ENCODE data around the gene TFAP2D.

Gene TFAP2D

DNA sequence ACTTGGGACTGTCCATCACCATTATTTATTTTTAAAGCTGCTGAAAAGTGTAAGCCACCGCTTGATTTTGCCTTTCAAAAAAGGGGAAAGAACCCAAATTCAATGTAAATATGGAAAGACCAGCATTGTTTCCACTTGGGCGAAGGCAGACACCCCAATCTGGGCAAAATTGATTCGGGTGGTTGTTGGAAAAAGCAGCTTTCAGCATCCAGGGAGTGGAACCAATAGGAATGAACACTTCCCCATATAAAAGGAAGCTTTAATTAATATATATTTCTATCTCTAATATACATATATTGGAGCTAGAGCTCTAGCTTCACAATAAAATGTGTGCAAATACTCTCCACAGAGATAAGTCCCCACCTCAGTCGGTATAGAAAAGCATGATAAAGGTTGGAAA is at the start of gene TFAP2D:
Gene TFAP2D (plus strand): TSS at position 301 of the 400 bp plus-strand sequence. CDS start 530 bp downstream, outside the sequence.
- no peak for FAIRE-seq
- no peak for DNase-seq (ENCODE audit: low spot score)

DNA sequence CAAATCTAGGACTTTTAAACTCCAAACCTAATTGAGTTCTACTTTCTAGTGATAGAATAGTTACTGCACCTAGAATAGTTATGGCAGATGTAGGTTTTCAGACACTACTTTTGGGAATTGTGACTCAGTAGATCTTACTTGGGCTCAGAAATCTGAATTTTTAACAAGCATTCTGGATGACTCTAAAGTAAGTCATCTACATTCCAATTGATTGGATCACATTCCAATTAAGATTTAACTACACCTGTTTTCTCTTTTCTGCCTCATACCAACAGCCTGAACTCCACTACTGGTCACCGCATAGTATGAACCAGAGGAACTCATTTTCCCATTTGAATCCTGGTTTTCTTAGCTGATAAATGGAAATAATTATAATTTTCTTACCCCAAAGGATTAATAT is 49.5 kb upstream of the TFAP2D start:
- FAIRE-seq (no peak), DNase-seq (ENCODE audit: low spot score) (no peak)

DNA sequence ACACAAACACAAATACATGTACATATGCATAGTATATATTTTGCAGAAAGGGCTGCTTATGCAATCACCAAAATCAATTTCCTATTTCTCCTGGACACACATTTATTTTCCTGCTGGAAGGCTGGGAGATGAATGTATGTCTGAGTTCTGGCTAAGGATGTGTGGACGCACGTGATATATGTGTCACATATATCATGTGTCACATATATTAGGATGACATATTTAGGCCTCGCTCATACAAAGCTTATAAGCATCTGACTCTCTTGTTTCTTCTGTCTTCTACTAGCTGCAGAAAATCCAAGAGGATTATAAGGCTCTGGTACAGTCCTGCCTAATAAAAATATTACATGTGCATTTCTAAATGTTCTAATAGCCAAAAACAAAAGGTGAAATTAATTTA is 47.2 kb upstream of the TFAP2D start:
- FAIRE-seq (no peak), DNase-seq (ENCODE audit: low spot score) (no peak)

DNA sequence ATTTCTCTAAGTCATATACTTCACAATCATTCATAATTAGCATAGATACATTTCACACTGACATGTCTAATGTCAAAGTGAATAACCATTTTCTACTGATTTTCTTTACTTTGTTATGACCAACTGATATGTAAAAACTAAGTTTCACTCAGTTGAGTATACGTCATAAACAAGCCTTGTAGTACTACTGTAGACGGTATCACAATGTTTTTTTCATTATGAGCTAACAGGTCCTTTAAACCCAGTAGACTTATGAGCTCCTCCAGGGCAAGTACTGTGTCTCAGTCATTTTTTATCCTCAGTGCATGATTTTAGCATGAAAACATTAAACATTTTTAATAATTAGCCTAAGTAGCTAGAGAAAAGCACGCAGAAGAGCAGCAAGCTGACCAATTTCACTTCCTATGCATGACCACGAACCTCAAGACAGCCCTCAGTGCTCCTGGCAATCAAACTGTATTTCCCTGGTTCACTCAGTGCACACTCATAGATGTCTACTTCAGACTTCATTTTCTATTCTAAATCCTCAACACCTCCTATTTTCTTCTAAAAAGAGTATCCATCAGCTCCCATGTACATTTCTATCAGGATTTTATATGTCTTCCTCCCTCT is 32.0 kb upstream of the TFAP2D start:
- DNase-seq (ENCODE audit: low spot score): no peak
- FAIRE-seq: no peak

DNA sequence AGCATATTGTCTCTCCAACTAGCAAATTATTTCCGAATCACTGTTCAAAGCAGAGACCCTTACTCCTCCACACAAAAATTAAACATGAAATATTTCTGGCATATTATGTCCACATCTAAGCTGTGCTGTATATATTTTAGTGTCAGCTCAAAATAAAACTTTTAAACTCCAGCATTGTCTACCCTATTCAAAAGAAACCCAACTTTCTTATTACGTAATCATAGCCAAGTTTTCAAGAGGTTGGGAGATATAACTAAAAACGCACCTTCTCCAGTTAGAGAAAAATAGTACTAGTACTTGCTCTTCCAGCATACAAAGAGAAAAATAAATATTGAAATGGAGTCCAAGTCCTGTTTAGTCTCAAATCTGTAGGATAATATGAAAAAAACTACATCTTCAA is 24.1 kb upstream of the TFAP2D start:
- DNase-seq (ENCODE audit: low spot score) (no peak), FAIRE-seq (no peak)

DNA sequence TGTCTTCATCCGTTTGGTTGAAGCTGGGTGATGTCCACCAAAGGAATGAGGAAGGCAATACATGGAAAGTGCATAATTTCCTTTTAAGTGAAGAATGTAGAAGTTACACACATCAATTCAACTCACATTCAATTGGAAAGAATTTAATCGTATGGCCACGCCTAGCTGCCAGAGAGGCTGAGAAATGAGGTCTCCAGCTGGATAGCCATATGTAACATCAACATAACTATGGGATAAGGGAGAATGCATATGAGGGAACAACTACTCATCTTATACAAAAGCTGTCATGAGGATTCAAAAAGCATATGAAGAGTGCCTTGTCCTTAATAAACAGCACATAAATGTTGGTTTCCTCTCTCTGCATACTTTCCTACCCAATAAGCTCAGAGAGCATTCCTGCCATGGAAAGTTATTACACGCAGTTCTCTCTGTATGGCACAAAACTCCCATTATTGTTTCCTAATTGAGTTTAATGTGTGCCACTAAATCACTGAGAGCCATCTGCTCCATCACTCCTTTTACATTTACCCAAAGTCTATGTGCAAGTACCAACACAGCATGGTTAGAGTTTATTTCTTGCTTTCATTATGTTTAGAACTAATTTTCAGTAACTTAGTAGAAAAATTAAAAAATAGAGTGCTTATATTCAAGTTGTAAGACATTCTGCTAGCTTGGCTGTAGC is 21.4 kb upstream of the TFAP2D start:
- DNase-seq (ENCODE audit: low spot score) (no peak), FAIRE-seq (no peak)

DNA sequence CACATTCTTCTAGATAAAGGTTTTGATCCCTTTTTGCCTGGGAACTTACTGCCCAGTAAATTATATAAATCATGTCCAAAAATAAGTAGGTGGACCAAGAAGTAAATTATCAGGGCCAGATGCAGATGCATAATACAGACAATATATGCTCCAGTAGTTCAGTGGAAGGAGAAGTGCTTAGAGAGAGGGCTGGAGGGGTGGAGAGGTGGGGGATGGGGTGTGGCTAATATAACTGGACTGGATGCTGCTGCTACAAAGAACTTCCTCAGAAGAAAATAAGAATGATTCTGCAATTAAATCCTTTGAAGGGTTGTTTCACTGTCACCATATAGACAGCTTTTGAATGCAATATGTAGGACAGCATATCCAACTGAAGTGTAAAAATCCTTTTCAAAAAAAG is 14.8 kb upstream of the TFAP2D start:
- FAIRE-seq: no peak
- DNase-seq (ENCODE audit: low spot score): no peak

DNA sequence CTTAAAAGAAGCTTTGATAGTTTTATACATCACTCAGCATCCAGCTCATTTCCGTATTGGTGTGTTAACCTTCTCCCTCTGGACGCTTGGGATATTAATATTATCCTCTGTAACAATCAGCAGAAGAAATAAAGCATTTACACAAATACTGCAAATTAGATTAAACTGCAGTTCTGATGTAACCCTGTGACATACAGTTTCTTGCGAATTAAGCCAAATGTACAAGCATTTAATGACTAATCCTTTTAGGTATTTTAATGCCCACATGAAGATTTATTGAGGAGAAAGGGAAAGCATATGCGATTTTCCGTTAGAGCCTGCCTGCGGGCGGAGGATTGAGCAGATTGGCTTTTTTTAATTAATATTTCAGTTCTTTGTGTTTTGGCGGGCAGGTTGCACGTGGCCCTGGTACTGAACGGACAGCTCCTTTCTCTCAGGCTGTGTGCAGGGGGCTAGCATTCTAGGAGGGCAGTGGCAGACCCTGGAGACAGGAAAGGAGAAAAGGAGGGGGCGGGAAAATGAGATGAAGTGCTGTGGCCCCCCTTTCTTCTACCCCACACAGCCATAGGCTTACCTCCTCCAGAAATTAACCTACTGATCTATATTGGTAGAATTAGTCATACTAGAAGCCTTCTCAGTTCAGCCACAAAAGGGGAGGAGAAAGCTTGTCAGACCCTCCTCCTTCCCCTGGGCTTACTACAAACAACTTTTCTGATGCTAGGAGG is 14.1 kb upstream of the TFAP2D start:
- no peak for FAIRE-seq
- peak; percentile 27 for DNase-seq (ENCODE audit: low spot score)

DNA sequence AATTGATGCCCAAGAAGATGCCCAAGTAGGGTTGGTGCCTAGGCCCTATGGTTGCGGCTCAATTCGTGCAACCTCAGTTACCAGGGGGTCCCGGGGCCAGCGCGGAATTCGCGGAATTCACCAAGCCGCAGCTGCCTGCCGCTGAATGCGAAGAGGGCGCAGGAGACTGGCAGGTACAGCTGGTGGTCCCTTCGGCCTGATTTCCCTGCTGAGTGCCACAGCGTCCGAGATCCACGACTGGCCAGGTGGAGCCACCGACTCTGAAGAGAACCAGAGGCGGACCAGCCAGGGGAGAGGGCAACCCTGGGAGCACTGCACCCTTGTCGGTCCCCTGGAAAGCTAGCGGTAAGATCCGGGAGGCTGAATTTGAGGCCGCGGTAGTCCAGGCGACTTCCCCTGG is 6.8 kb upstream of the TFAP2D start:
- no peak for FAIRE-seq

DNA sequence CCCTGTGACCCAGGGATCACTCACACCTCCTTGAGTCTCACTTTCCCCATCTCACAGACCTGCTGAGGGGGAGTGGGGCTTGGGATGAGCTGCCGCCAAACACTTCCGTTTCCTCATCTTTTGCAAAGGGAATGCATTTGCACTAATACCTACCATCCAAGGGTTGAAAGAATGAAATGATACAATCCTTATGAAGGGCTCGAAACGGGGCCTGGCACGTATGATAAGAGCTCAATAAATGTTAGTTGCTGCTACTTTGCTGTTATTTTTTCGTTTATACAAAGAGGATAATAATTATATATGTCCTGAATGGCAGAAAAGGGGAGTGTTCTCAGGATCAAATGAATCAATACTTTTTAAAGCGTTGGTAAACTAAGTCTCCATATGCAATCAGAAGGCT is 6.1 kb upstream of the TFAP2D start:
- no peak for FAIRE-seq
- DNase-seq (ENCODE audit: low spot score): no peak

More for the DNA sequence above, 6.8 kb upstream of the TFAP2D start:
- DNase-seq (ENCODE audit: low spot score): no peak

DNA sequence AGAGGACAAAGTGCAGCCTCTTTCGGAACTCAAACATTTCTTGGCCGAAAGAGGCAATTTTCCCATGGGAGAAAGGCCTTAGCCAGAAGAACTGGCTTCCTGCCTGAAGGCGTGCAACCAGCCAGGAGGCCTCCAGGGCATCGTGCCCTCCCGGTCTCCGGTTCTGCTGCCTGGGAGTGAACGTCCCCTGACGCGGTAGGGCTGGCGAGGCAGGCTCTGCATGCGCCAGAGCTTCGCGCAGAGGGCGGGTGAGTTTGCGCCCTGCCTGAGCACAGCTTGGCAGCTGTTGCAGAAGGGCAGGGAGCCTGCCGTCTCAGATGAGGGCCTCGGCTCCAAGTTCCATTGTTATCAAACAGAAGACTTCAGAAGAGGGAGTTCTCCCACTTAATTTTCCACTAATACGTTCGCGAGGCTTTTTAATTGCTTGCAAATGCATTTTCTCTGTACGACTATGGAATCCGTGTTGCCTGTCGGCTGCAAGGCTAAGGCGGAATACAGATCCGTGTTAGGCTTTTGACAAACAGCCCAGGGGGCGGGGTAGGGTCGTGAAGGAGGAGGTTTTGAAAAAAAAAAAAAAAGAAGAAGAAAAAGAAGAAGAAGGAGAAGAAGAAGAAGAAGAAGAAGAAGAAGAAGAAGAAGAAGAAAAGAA is 5.5 kb upstream of the TFAP2D start:
- no peak for DNase-seq (ENCODE audit: low spot score)
- no peak for FAIRE-seq

DNA sequence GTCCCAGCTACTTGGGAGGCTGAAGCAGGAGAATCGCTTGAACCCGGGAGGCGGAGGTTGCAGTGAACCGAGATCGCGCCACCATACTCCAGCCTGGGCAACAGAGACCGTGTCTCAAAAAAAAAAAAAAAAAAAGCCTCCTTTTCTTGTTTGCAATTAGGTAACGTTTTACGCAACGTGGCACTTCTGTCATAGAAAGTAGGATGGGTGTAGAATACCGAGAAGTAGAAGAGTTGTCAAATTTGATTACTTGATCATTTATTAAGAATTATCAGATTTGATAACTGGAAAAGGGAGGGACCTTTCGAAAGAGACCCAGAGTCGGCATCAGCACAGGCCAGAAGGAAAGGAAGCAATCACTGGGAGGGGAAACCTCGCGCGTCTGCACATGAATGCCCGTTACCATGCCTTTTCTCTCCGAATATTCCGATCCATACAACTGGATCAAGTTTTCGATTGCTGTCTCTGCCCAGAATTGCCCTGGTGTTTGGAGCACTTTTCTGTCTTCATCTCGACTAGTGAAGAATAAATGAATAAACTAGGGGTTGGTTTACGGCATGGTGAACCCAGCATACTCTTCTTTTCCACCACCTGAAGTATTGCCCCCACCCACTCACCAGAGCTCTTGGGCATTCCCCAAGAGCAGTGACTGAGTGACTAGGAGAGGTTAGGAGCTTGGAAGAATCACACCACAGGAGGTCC is 4.5 kb upstream of the TFAP2D start:
- DNase-seq (ENCODE audit: low spot score) (no peak), FAIRE-seq (no peak)

DNA sequence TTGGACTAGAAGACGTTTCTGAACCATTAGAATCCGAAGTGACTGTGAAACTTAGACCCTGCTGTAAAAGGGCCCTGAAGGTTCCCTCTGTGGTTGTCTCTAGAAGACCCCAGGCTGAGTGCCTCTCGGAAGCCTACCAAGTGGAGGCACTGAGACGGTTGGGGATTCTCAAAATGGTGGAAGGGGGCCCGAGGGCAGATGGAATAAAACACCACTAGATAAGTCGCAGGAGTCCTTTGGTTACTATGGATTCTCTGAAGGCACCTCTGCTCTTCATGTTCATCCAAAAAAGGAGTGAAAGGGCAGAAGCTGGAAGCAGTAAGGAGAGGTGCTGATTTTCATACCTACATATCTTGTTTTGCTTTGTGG is 4.0 kb upstream of the TFAP2D start:
- DNase-seq (ENCODE audit: low spot score) (no peak), FAIRE-seq (no peak)

DNA sequence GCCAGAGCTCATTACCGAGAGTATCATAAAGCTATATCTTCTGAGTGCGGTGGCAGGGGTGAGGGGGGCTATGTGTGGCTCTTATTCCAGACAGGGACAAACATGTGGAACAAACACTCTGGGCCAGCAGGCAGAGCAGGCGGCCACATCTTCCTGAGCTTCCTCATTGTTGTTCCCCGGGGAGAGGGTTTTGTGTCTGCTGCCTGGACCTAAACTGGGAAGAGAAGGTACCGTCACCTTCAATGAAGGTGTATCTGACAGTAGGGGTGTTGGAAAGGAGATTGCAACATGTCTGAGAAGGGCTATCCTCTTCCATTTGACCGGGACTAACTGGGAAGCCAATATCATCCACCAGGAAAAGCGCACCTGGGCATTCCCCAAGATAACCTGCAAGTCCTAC is 1.6 kb upstream of the TFAP2D start:
- DNase-seq (ENCODE audit: low spot score) (no peak), FAIRE-seq (no peak)

DNA sequence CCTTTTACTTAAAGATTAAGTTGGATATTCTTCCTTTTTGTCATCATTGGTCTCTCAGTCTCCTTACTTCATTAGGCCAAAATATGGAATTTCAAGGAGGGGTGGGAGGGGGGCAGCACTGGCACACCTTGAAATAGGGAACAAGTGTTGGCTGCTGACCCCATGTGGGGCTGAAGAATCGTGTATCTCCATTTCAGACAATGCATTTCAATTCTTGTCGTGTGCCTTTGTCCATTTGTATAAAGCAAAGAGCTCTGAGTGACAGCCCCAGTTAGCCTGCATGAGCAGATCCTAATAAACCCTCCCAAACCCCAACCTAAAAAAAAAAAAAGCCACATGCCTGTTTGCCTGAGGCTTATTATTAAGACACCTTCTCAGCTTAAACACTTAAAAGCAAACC is 1.0 kb upstream of the TFAP2D start:
- DNase-seq (ENCODE audit: low spot score) (no peak), FAIRE-seq (no peak)

DNA sequence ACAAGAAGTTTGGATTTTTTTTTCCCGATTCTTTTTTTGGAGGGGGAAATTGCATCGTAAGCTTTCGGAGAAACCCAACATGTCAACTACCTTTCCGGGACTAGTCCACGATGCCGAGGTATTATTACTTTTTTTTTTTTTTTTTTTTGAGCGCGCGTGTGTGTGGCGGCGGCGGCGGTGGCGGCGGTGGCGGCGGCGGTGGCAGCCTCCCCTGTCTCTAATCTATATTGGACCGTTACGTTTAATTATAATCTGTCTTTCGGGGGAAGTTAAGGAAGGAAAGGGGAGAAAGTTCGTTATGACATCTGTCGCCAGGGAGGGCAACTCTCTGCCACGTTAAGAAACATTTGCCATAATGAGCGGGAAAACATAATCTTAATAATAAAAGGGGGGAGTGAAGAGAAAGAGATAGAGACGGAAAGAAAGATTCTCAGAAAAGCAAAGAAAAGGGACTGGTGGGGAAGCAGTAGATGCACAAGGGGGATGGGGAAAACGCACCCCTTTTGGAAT is 706 bp downstream of the TFAP2D start:
- FAIRE-seq: no peak
- no peak for DNase-seq (ENCODE audit: low spot score)

DNA sequence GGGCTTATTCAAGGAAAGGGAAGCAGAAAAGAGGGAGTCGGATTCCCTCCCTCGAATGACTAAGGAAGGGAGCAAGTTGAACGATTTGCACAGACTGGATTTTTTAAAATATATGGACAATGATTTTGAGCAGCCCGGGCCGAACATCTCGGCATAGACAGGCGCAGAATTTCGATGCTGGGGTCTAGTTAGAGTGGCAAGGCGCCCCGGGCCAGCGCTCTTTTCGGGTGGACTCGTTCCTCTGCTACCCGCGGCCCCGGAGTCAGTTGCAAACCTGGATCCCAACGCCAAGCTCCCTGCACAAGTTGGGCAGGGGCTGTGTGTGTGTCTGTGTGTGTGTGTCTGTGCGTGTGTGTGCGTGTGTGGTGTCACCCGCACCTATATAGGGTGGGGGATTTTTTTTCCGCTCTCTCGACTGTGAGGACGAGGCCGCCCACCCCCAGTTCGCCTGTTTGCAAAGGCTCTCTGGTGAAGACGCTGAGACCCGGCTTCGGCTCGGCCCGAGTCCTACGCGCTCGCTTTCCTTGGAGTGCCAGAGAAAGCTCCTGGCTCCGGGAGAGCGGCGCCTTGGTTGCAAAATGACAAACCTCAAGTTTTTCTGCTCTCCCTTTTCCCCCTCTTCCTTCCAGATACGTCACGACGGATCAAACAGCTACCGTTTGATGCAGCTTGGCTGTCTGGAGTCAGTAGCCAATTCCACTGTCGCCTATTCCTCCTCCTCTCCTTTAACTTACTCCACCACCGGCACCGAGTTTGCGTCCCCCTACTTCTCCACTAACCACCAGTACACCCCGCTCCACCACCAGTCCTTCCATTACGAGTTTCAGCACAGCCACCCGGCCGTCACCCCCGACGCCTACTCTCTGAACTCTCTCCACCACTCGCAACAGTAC is 1.4 kb downstream of the TFAP2D start:
- FAIRE-seq: peak; percentile 35

DNA sequence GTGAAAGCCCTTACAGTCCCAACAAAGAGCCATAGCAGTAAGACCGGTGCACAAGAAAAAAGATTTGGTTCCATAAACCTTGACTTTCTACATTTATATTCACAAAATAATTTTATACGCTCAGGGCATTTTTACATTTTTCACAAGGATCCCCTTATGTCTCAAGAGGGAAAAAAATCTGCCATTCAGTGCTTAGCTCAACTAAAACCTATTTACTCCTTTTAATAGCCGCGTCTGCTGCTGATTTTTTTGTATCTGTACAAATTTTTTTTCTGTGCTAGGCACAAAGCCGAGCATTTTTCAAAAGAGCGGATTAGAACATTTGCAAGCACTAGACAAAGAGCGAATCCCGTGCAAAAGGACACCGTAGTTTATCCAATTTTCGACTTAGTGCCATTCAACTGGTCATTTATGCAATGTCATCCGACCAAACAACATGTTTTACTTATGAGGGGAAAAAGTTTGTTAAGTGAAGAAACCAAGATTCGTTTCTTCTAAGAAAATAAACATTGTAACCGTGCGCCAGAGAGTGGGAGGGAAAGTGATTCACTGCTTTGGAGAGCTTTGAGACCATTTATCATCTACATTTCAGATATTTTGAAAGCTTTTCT is 3.7 kb downstream of the TFAP2D start:
- DNase-seq (ENCODE audit: low spot score): no peak
- FAIRE-seq: no peak

More for the DNA sequence above, 1.4 kb downstream of the TFAP2D start:
- peak; percentile 33 for DNase-seq (ENCODE audit: low spot score)

DNA sequence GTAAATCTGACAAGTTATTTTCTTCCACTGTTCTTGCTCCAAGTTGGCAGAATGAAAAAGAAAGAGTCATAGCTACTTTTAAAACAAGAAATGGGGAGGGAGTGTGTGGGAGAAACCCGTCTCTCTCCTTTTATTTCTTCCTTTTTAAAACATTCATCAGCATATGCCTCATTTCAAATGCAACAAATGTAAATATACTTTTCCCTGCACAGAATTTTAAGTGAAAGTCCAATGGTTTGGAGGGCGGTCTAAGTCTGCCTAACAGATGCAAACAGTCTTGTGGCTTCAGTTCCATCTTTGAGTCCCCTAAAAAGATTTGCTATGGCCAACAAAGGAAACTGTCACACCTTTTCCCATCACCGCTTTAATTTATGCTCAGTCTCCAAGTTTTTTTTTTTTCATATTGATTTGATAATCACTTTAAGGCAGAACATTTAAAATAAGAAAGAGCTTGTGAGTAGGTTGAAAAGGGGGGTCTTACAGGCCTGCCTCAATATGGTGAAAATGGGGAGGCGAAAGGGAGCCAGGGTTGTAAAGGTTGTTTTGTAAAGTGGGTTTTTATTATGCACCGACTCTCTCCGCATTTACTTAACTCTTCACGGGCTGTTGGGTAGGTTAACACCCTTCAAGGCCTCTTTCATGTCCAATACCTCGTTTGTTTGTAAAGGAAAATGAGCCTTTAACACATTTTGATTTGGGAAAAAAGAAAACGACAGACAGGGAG is 4.6 kb downstream of the TFAP2D start:
- DNase-seq (ENCODE audit: low spot score) (no peak), FAIRE-seq (no peak)

Measured in urothelium cell line (cell line).